T-helper 2 cell treated with Interferon-gamma antibody and Interleukin-4, amounts not matched to agents 5 μg/mL and 100 μg/mL, for 36 hours (primary cell): ENCODE results near the gene BRAT1.

ENCODE experiments used
- DNase-seq: peaks from one replicate; pipeline ENCODE4 v3.0.0; 2021; ENCODE audit warnings: low spot score
- H3K27ac Mint-ChIP-seq: one replicate; pipeline ENCODE4 v1.8.0; 2021; ENCODE audit warnings: mild to moderate bottlenecking, mixed read lengths
- H3K27me3 Mint-ChIP-seq: one replicate; pipeline ENCODE4 v1.8.0; 2021; ENCODE audit warnings: low read depth, mixed read lengths
- H3K36me3 Mint-ChIP-seq: one replicate; pipeline ENCODE4 v1.8.0; 2021; ENCODE audit warnings: low read depth, mixed read lengths
- H3K4me1 Mint-ChIP-seq: one replicate; pipeline ENCODE4 v1.8.0; 2021; ENCODE audit warnings: low read depth, mixed read lengths
- H3K4me3 Mint-ChIP-seq: one replicate; pipeline ENCODE4 v1.8.0; 2022; ENCODE audit warnings: mild to moderate bottlenecking, moderate library complexity, mixed read lengths
- H3K9me3 Mint-ChIP-seq: one replicate; pipeline ENCODE4 v1.8.0; 2021; ENCODE audit warnings: mixed read lengths

Gene BRAT1

GRCh38 chr7:2559283-2559950 lies 4.1 kb upstream of the BRAT1 start:
- Mint-ChIP-seq H3K4me3 (peak overlapping the region; percentile 76), H3K9me3 (no peaks in the 10 kb centered on the region), H3K36me3 (no peaks in the 10 kb centered on the region), H3K27ac (peak overlapping the region; percentile 36), H3K27me3 (no peaks in the 10 kb centered on the region), H3K4me1 (peaks cover 12% of the 10 kb centered on the region)
- DNase-seq, result peak; percentile 30

- peaks cover 15% of the 10 kb centered on the region for H3K4me1 Mint-ChIP-seq
- H3K27ac Mint-ChIP-seq, result peak within 1 kb of the TSS; percentile 36
- no peaks in the 10 kb centered on the region for H3K36me3 Mint-ChIP-seq
- H3K9me3 Mint-ChIP-seq, result no peaks in the 10 kb centered on the region
- H3K4me3 Mint-ChIP-seq, result peak within 1 kb of the TSS; percentile 76
- H3K27me3 Mint-ChIP-seq, result no peaks in the 10 kb centered on the region
- DNase-seq, result peak; percentile 92
Observed at GRCh38 chr7:2558629-2559282, 3.4 kb upstream of the BRAT1 start, which contains the start of gene IQCE. Gene IQCE, plus strand, starts transcription at chr7:2558979. Its CDS starts 203 bp downstream, at chr7:2559182.

GRCh38 chr7:2554661-2555111 lies 638 bp downstream of the BRAT1 start:
- Mint-ChIP-seq H3K4me3 (peak overlapping the region; percentile 90), H3K27ac (peak overlapping the region; percentile 90), H3K36me3 (peaks cover 12% of the 10 kb centered on the region), H3K27me3 (no peaks in the 10 kb centered on the region), H3K4me1 (peaks cover 15% of the 10 kb centered on the region), H3K9me3 (no peaks in the 10 kb centered on the region)
- no peak for DNase-seq

- H3K27me3 Mint-ChIP-seq, result no peaks in the 10 kb centered on the region
- no peak for DNase-seq
- H3K4me1 Mint-ChIP-seq, result peaks cover 17% of the 10 kb centered on the region
- peaks cover 15% of the 10 kb centered on the region for H3K36me3 Mint-ChIP-seq
- H3K9me3 Mint-ChIP-seq, result no peaks in the 10 kb centered on the region
- H3K4me3 Mint-ChIP-seq, result peak overlapping the region; percentile 90
- H3K27ac Mint-ChIP-seq, result peak overlapping the region; percentile 90
Observed at GRCh38 chr7:2553831-2554581, 1.3 kb downstream of the BRAT1 start.

GRCh38 chr7:2553108-2553507 lies 2.2 kb downstream of the BRAT1 start:
- no peak overlapping the region for H3K27ac Mint-ChIP-seq

GRCh38 chr7:2551418-2551817 lies 3.9 kb downstream of the BRAT1 start:
- H3K27me3 Mint-ChIP-seq, result no peaks in the 10 kb centered on the region
- no peaks in the 10 kb centered on the region for H3K9me3 Mint-ChIP-seq
- H3K36me3 Mint-ChIP-seq, result peaks cover 26% of the 10 kb centered on the region
- DNase-seq, result no peak
- no peak overlapping the region for H3K27ac Mint-ChIP-seq
- H3K4me1 Mint-ChIP-seq, result peaks cover 12% of the 10 kb centered on the region
- no peak overlapping the region for H3K4me3 Mint-ChIP-seq

More at GRCh38 chr7:2553108-2553507, 2.2 kb downstream of the BRAT1 start:
- Mint-ChIP-seq H3K9me3 (no peaks in the 10 kb centered on the region), H3K36me3 (peaks cover 16% of the 10 kb centered on the region), H3K27me3 (no peaks in the 10 kb centered on the region), H3K4me1 (peaks cover 15% of the 10 kb centered on the region), H3K4me3 (peak overlapping the region; percentile 90)
- DNase-seq, result no peak

- DNase-seq, result no peak
- H3K27ac Mint-ChIP-seq, result no peak overlapping the region
- H3K36me3 Mint-ChIP-seq, result peaks cover 30% of the 10 kb centered on the region
- no peaks in the 10 kb centered on the region for H3K9me3 Mint-ChIP-seq
- H3K27me3 Mint-ChIP-seq, result no peaks in the 10 kb centered on the region
- no peak overlapping the region for H3K4me3 Mint-ChIP-seq
- H3K4me1 Mint-ChIP-seq, result peaks cover 4% of the 10 kb centered on the region
Observed at GRCh38 chr7:2546776-2547586, 8.3 kb downstream of the BRAT1 start.

- Mint-ChIP-seq H3K36me3 (peaks cover 27% of the 10 kb centered on the region), H3K4me1 (peaks cover 4% of the 10 kb centered on the region), H3K27me3 (no peaks in the 10 kb centered on the region), H3K4me3 (no peak overlapping the region), H3K27ac (no peak overlapping the region), H3K9me3 (no peaks in the 10 kb centered on the region)
- DNase-seq, result no peak
Observed at GRCh38 chr7:2545746-2546425, 9.4 kb downstream of the BRAT1 start.

- H3K27me3 Mint-ChIP-seq, result no peaks in the 10 kb centered on the region
- H3K4me3 Mint-ChIP-seq, result no peak overlapping the region
- H3K4me1 Mint-ChIP-seq, result peaks cover 2% of the 10 kb centered on the region
- no peaks in the 10 kb centered on the region for H3K9me3 Mint-ChIP-seq
- peaks cover 25% of the 10 kb centered on the region for H3K36me3 Mint-ChIP-seq
- no peak overlapping the region for H3K27ac Mint-ChIP-seq
- no peak for DNase-seq
Observed at GRCh38 chr7:2544541-2545188, 10.7 kb downstream of the BRAT1 start.

GRCh38 chr7:2542916-2543871 lies 12.1 kb downstream of the BRAT1 start:
- Mint-ChIP-seq H3K4me1 (no peaks in the 10 kb centered on the region), H3K4me3 (no peak overlapping the region), H3K27me3 (no peaks in the 10 kb centered on the region)

GRCh38 chr7:2542011-2542915 lies 13.1 kb downstream of the BRAT1 start:
- DNase-seq, result no peak
- no peak overlapping the region for H3K27ac Mint-ChIP-seq
- H3K36me3 Mint-ChIP-seq, result peaks cover 19% of the 10 kb centered on the region
- H3K4me3 Mint-ChIP-seq, result no peak overlapping the region
- no peaks in the 10 kb centered on the region for H3K9me3 Mint-ChIP-seq
- no peaks in the 10 kb centered on the region for H3K27me3 Mint-ChIP-seq
- no peaks in the 10 kb centered on the region for H3K4me1 Mint-ChIP-seq

More at GRCh38 chr7:2542916-2543871, 12.1 kb downstream of the BRAT1 start:
- Mint-ChIP-seq H3K9me3 (no peaks in the 10 kb centered on the region), H3K27ac (no peak overlapping the region), H3K36me3 (peaks cover 24% of the 10 kb centered on the region)
- no peak for DNase-seq
